ENCODE measurements around the gene ARHGEF12.

The ARHGEF12 gene

DNA sequence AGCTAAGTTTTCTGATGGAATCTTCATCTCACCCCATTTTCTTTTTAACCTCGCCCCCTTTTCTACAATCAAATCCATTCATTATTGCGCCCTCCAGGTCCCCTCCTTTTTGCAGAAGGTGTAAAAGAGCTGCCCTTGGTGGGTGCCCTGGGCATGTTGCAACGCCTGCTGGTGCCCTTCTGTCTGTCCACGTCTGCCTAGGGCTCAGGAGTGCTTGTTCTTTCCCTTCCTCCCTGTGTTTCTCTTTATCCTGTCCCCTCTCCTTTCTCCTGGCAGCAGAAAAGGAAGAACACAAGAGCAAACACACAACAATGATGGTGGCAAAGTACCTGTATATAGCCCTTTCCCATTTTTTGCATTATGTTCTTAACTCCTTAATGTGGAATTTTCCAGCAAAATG is 17.3 kb upstream of the ARHGEF12 start:
- DNase-seq, result no peak

DNA sequence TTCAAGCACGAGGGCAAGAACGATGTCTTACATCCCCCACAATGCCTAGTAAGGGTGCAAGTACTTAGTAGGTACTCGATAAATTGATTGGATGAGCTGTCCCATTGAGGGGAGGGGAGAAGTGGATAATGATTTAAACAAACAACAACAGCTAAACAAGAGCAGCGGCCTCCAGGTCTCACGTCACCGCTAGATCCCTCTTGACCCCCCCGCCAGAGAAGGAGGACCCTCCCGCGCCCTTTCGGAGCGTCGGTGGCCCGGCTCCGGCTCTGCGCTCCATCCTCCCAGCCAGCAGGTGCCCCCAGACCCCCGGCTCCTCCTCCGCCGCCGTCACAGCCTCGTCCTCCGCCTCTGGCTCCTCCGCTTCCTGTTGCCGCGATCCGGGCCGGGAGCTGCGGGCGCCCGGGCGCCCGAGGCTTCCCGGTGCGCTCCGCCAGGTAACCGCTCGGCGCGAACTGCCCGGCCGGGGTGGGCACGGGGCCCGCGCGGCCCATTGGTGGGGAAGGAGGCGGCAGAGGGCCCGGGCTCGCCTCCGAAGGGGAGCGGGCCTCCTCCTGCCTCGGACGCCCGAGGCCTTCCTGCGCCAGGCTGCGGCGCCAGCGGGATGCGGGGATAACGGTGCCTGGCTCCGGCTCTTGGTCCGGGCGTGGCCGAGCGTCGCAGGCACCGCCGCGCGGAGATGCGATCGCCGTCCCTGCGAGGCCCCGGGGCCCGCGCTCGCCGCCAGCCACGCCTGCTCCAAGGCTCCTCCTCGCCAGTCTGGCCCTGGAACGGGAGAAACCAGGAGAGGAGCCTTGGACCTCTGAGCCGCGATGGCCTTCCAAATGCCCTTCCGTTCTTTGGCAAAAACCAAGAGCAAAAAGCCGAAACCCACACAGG is 11.0 kb upstream of the ARHGEF12 start, which contains the start of gene TLCD5:
Gene TLCD5 (plus strand): TSS at position 368 of the 879 bp plus-strand sequence. CDS start 2,143 bp downstream, outside the sequence.
- DNase-seq, result peak; percentile 36

DNA sequence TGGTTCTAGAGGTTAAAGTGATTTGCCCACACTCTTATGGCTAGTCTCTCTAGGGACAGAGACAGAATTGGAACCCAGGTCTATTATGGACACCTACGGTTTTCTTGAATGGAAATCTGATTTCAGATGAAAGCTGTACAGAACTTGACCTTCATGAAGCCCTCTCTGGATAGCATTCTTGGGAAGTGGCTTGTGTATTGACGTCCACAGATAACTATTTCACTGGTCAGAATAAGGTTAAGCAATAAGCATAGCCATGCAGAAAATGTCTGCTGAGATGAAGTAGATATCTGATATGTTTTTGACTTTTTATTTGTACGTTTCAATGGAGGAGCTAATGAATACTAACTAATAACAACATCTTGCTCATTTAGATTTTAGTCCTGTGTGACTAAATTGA is 10.0 kb upstream of the ARHGEF12 start:
- no peak for DNase-seq

DNA sequence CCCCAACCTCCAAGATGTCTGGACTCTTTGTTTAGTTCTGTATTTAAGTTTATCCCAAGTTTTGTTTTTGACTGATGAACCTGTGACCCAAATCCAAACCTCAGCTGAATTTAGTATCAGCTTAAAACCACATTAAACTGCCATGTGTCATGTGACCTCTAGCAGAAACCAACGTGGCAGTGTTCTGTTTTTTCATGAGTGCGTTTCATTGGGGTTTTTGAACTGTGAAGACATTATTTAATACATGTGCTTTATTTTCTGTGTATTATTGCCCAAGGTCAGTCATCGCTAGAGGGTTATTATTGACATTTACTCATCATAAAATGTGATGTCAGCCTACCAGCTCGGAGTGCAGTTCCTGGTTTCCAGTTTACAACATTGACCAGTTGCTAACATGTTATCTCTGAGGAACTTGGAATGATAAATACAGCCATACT is 9.3 kb upstream of the ARHGEF12 start:
- no peak for DNase-seq

DNA sequence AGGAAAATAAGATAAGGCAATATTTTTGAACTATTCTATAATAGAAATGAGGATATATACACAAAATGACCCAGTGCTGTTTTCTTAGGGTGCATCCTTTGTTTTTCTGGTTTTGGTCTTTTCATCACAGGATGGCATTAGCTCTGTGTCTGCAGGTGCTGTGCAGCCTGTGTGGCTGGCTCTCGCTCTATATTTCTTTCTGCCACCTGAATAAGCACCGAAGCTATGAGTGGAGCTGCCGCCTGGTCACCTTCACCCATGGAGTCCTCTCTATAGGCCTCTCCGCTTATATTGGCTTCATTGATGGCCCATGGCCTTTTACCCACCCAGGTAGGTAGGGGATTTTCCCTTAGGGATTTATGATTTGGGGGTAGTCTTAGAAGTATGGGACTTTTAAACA is 8.9 kb upstream of the ARHGEF12 start:
- DNase-seq, result no peak

DNA sequence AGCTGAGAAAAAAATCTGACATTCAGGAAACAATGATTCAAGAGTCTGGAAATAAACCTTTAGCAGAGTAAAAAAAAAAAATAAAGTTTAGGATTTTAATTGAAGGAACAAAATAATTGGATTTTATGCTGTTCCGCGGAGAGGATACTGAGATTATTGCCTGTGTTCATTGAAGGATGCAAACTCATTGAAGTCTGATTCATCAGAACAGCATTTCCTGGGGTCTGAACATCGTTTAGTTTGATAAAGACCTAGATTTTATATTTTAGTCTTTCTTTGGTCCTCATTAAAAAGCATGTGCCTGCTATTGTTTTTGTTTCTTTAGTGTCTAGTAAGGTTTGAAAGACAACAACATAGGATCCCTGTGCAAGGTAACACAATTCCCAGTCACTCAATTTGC is 6.7 kb upstream of the ARHGEF12 start:
- no peak for DNase-seq

DNA sequence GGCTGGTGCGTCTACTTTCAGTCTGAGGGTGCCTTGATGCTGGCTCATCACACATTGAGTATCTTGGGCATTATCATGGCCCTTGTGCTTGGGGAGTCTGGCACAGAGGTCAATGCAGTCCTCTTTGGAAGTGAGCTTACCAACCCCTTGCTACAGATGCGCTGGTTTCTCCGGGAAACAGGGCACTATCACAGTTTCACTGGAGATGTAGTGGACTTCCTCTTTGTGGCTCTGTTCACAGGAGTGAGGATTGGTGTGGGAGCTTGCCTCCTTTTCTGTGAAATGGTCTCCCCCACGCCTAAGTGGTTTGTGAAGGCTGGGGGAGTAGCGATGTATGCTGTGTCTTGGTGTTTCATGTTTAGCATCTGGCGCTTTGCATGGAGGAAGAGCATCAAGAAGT is 6.2 kb upstream of the ARHGEF12 start:
- DNase-seq, result no peak

DNA sequence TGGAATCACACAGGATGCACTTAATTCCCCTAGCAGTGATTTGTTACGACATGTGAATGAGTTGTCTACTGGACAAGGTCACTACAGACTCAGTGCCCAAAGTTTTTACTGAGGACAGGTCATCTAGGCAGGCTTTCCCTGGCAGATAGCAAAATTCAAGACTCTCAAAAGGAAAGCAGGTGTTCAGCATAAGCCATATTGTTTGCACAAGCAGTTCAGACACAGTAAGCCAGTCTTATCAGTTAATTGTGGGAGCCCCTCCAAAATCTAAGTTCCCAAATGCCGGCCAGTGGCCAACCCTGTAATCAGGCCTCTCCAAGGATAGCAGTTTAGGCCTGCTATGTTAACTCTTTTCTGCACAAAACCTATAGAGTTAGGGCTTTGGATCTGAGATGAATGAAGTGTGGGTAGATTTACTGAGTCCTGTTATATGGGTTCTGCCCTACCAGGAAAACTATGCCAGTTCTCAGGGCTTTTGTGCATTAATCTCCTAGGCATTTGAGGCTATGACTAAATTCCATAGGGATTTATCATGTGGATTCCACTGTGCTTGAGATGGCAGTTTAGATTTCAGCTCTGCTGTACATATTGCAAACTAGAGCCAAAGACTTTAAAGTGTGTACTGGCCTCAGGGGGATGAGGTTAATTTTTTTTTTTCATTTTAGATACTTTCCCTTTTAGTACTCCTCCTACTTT is 4.8 kb upstream of the ARHGEF12 start:
- DNase-seq, result no peak

DNA sequence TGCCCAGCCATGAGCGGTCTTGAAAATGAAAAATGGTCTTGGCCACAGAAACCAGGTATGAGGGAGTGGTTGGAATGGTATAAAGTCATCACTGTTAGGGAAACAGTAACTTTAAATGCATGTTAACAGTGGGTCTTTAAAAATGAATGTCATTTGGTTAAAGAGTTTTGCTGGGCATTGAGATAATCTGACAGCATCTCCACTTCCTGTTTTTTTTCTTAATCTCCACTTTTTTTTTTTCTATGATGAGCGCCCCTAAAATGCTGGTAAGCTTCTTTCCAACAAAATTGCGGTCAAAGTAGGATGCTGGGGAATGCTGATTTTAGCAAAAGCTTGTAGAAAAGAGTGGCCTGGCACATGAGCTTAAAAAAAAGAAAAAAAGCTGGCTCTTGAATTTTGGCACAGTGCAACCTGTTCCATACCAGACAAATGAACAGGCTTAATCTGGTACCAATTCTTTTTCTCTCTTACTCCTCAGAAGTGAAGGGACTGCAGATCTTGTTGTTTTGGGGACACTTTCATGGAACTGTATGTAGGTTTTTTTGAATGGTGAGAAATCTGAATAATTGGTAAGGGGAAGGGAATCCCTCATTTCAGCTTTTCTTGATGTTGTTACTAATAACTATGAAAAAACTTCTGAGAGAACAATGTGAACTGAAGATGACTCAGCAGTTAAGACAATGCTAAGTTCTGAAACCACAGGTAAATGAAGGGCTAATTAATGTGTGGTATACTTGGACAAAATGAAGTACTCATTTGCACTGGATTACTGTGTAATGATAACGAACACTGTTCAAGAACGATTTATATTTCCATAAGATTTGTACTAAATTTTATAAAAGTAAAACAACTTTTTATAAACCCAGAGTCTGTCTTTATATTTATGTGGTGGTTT is 3.1 kb upstream of the ARHGEF12 start:
- DNase-seq, result no peak

DNA sequence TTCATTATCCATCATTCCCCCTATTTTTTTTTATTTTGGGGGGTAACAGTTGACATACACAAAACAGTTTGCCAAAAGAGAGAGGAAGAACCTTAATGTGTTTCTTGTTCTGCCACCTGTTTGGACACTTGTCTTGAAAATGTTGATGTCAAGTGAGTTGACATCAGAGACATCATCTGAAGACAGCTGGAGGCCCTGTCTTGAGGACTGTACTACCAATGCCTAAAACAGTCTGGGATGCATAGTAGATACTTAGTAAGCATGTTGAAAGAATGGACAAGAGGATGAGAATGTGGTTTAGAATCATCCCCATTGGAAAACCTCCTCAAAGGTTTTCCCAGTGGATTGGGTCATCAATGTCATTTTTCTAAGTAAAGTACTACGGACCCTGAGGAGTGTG is 2.4 kb upstream of the ARHGEF12 start:
- DNase-seq, result no peak

DNA sequence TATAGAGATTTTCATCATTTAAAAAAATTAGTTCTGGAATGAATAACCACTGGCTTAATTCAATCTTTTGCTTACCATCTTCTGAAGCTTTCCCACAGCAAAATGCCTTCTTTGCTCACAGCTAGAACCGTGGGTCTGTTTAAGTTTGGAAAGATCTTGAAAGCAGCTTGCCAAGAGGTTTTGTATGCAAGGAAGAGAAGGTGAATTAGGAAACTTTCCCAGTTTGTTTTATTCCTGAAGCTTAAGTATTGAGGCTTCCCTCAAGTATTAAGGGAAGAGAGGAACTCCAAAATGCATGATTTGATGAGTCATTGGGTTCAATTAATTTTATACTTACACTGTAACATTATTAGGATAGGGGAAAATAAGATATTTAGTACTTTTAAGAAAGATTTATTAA is 1.9 kb upstream of the ARHGEF12 start:
- no peak for DNase-seq

DNA sequence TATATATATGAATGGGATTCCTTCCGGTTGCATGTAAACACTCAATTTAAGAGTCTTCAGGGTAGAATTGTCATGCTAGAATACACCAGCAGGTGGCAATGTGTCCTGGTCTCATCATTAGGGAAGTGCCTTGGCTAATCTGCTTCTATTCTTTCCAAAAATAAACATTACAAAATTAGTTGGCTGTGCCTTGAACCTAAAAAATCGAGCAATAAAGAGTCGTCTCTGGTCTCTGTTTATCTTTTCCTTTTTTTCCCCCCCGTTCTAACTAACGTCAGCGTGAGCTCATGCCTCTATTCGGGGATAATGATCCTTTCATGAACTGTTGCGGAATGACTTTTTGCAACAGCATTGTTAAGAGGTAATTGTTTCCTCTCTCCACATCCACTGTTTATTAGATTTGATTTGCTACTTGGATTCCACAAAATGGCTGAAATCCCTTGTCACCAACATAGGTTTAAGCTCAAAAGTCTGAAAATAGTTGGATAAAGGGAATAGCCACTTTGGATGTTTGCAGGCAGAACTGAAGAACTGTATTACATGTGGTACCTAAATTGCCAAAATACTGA is 1.2 kb upstream of the ARHGEF12 start:
- peak; percentile 78 for DNase-seq

DNA sequence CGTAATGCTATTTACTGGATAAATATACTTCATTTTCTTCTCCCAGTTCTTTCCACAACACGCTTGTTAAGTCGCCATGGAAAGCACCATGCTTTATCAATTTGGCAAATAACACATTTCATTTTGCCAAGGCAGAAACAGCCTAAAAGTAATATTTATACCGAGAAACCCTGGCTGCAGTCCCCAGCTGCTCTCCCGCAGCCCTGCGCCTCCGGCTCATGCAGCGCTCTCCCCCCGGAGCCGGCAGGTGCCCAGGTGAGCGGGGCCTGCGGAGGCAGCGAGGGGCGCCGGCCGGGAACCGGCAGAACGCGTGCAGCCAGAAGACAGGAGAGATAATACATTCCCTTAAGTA is 681 bp upstream of the ARHGEF12 start:
- no peak for DNase-seq

DNA sequence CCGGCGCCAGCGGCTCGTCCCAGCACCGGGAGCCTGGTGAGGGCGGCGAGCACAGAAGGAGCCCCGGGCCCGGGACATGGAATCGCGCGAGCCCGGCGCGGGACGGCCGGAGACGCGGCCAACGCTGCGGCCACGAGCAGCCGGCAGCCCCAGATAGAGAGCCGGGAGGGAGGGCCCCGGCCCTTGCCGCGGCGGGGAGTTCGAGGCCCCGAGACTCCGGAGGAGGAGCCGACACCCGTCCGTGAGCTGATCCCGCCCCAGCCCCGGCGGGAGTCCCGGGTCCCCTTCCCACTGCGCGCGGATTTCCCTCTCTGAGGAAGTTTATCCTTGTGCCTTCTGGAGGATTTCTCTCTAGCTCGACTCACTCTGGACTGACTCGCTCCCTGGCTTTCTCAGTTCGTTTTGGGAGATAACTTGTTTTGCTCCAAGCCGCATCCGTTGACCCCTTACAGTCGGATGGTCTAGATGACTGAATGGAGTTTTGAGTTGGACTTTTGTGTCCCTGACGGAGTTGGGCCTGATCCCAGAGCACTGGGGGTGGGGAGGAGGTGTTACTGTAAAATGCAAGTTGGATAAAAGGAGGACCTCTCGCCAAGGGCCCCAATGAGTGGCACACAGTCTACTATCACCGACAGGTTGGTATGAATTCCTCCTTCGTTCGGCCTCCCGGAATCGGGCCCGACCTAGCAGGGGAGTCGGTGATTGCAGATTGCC is 585 bp downstream of the ARHGEF12 start:
- no peak for DNase-seq

DNA sequence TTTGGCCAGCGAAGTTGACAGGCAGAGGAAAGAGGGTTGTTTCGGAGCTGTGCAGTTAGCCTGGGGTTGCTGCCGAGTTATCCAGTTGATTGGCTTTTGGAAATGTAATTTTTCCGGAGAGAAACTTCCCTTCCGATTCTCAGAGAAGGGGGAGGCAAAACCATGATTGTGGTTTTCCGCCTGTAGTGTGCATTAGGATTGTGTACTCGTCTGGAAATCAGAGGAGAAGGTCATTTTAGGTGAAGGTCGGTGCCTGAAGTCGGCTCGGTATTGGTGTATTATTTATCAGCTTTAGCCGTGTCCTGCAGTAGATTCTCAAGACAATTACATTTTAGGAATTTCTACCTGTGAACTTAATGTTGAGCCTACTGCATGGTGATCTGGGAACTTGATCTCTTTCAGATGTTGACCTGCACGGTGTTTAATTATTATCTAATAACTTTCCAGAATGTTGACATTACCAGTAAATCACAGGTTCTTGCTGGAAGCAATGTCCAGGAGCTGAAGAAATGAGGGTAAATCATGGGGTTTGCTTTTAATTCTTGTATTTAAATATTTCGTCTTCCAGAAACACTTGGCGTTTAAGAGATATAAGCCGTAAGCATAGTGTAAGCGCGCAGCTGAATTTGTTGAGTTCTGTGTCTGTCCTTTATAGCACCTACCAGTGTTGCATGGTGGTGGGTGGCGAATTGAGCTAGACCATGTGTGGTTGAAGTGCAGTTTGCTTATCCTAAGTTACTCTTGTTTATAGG is 1.3 kb downstream of the ARHGEF12 start:
- DNase-seq, result no peak

DNA sequence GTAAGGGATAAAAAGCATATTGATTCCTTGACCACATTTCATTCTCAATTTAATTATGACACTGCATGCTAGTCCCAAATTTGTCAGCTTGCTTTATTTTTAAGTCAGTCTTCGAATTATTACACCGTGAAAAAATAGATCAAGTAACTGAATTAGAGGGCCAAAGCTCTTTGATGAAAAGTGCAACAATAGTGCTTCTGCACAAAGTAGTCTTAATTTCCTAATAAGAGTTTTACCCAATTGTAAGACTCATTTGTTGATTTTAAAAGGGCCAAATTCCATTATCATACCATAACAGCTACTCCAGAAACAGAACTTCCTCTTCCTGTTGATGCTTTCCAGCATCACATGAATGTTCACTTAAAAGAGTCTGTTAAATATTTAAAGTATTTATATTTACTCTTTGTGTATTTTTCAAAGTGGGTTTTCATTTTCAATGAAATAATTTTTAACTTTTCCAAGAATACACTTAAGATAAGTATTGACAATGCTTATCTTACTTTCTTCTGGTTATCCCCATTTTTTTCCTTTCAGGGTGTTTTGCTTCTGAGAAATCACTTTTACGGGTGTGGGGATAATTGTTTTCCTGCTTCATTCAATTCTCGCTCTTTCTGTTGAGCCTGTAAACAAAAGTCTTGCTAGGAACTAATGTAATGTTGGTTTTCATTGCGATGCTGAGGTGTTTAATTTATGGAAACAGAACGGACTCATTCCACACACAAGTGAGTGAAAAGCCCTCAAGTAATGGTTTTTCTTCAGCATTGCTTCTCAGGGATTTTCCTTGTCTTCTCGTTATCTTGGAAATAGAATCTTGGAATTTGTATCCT is 2.1 kb downstream of the ARHGEF12 start:
- DNase-seq, result no peak

DNA sequence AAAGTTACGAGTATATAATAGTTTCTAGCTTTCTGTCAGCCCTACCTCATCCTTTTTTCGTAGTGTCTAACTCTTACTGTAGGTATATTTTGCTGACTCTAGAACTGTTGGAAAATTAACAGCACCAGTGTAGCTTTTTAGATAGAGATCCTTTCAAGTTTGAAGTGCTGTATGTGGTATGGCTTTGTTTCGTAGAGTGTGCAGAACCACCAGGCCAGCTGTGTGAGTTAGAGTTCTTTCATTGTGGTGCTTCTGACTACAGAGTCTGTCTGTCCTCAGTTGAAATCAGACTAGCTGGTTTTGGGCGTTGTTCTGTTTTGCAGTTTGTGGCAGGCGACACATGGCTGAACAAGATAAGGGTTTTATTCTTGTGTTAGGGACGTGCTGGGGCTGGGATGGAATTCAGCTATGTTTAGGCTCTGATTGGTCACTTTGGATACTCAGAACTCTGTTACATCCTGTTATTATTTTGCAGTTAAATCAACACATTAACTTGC is 3.2 kb downstream of the ARHGEF12 start:
- DNase-seq, result no peak

DNA sequence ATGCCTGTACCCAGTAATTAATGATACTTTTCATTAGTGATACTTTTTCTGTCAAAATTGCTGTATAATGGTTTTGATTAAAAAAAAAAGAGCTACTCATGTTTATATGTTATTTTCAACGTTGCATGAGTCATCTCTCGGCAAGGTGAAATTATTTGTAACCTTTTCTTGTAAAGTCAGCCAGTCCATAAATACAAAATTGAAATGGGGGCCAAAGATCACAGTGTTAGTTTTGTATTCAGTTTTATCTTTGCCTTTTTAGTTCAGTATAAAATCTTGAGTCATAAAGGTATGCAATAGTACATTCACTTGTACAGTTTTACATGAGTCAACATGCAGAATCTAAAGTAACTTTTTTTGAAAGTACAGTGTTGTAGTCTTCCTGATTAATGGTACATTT is 4.3 kb downstream of the ARHGEF12 start:
- DNase-seq, result no peak

DNA sequence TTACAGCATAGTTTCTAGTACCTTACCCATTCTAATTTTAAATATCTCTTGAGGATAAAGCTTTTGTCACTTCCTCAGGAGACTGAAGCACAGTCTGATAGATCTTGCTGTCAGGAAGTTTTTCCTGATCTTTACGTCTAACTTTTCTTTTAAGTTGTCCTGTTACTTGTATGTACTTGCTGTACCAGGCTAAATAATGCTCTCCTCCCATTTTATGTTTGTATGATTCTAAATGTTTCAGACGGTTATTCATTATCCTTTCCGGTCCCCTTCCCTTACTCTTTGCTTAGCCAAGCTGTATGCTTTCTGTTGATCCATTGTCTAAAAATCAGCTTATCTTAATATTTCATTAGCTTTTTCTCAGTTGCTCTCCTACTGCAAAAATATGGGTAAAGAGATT is 6.0 kb downstream of the ARHGEF12 start:
- DNase-seq, result no peak

DNA sequence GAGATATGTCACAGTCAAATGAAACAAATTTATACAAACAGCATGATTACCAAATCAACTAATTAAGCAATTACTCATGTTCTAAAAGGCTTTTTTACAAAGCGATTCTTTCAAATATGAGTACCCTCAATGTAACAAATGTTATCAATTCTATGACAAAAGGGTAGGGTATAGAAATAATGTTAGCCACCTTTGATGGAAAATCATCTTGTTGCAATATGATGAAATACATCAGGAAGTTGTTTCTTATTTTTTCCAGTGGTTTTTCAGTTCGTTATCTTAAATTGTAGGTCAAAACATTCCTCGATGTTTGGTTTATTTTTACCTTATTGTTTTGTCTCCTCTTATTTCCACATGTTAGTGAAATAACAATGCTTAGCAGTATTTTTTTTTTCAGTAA is 6.5 kb downstream of the ARHGEF12 start:
- DNase-seq, result no peak
